ENCODE results near the gene MTF2.

Gene MTF2

DNA sequence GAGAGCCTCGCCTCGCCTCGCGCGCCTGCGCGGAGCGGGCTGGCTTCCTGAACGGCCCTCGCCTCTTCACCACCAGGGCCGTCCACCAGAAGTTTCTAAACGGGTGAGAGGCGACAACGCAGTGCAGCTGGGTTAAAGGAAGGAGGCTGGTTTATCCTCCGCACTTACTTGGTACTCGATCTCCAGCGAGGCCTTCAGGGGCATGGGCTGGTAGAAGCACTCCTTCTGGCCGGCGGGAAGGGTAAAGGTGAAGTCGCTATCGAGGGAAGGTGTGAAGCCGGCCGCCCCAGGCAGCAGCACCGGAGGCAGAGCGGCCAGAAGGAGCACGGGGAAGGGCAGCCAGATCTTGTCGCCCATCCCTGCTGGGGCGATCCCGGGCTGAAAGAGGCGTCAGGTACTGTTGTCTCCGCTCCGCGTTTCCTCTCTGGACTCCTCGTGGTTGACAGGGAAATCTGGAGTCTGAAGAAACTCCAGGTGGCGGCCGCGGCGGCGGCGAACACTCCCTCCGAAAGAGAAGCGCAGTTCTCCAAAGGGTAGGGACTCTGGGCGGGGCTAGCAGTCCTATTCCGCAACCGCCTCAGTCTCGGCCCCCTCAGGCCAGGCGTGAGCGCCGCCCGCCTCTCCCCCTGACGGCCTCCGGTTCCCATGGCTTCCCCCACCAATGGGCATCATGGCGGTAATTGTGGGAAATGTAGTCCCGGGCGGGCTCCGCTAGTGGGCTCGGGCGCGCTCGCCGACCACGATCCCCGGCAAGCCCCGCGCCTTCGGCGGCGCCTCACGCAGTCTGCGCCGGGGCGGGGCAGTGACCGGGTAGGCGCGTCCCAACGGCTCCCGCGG is 101.0 kb downstream of the MTF2 start, which contains the start of gene TMED5:
TSS of gene TMED5 (minus strand) at position 528 of the 837 bp plus-strand sequence. CDS start at position 357, 171 bp downstream.
- in situ Hi-C loops (cut with MboI; ENCODE audit: low sequenced_read_pairs) = no loop called here

- in situ Hi-C loops (cut with MboI; ENCODE audit: low sequenced_read_pairs) = no loop called here
Observed at GRCh38 chr1:93180723-93181613, 101.9 kb downstream of the MTF2 start, which contains the start of gene CCDC18. Gene CCDC18, plus strand, starts transcription at chr1:93180724. Its CDS starts 2,638 bp downstream, at chr1:93183362.

DNA sequence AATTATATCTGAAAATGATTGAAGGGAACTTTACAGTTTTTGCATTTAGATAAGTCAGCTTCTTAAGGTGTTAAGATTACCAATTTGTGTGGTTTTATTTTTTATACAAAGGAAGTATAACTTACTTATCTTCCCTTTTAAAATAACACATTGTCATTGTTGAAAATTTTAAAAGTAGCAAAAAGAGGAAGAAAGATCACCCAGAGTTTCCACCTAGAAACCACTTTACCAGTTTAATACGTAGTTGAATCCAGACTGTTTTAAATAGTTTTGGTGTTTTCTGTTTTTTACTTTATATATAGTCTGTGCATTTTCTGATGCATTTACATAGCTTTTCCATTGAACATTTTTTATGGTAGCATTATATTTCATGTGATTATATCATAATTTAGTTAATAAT is 107.6 kb downstream of the MTF2 start:
- in situ Hi-C loops (cut with MboI; ENCODE audit: low sequenced_read_pairs) = no loop called here
